ENCODE measurements around the gene FBXO27.

The FBXO27 gene

GRCh38 chr19:38985262-38985661, 47.1 kb downstream of the FBXO27 start:
- TF ChIP-seq CTCF (IDR thresholded peaks at IDR 0.05; ENCODE audit: insufficient read depth, low read length, poor library complexity, severe bottlenecking) = no peak
- no peak for DNase-seq (ENCODE audit: extremely low read depth, insufficient read length)
- Histone ChIP-seq H3K36me3 (ENCODE audit: control insufficient read depth, insufficient read depth, low read length) (no peaks in the 10 kb centered on the region), H3K4me3 (replicated peaks; ENCODE audit: low read depth, low read length) (no peak overlapping the region), H3K27me3 (replicated peaks; ENCODE audit: control insufficient read depth, insufficient read depth, low read length) (no peaks in the 10 kb centered on the region)

GRCh38 chr19:38980583-38981374, 51.6 kb downstream of the FBXO27 start:
- no peak overlapping the region for H3K4me3 ChIP-seq (replicated peaks; ENCODE audit: low read depth, low read length)
- no peak for TF ChIP-seq CTCF (IDR thresholded peaks at IDR 0.05; ENCODE audit: insufficient read depth, low read length, poor library complexity, severe bottlenecking)
- H3K27me3 ChIP-seq (replicated peaks; ENCODE audit: control insufficient read depth, insufficient read depth, low read length) = no peaks in the 10 kb centered on the region
- no peaks in the 10 kb centered on the region for H3K36me3 ChIP-seq (ENCODE audit: control insufficient read depth, insufficient read depth, low read length)
- DNase-seq (ENCODE audit: extremely low read depth, insufficient read length) = no peak

- DNase-seq (ENCODE audit: extremely low read depth, insufficient read length) = no peak
- no peaks in the 10 kb centered on the region for H3K36me3 ChIP-seq (ENCODE audit: control insufficient read depth, insufficient read depth, low read length)
- no peak for TF ChIP-seq CTCF (IDR thresholded peaks at IDR 0.05; ENCODE audit: insufficient read depth, low read length, poor library complexity, severe bottlenecking)
- no peaks in the 10 kb centered on the region for H3K27me3 ChIP-seq (replicated peaks; ENCODE audit: control insufficient read depth, insufficient read depth, low read length)
- H3K4me3 ChIP-seq (replicated peaks; ENCODE audit: low read depth, low read length) = no peak overlapping the region
Measured at GRCh38 chr19:38979812-38980211, 52.5 kb downstream of the FBXO27 start.

- H3K36me3 ChIP-seq (ENCODE audit: control insufficient read depth, insufficient read depth, low read length) = no peaks in the 10 kb centered on the region
- H3K4me3 ChIP-seq (replicated peaks; ENCODE audit: low read depth, low read length) = no peak overlapping the region
- H3K27me3 ChIP-seq (replicated peaks; ENCODE audit: control insufficient read depth, insufficient read depth, low read length) = no peaks in the 10 kb centered on the region
- TF ChIP-seq CTCF (IDR thresholded peaks at IDR 0.05; ENCODE audit: insufficient read depth, low read length, poor library complexity, severe bottlenecking) = no peak
- DNase-seq (ENCODE audit: extremely low read depth, insufficient read length) = no peak
Measured at GRCh38 chr19:38978326-38978689, 54.0 kb downstream of the FBXO27 start.

GRCh38 chr19:38977445-38978325, 54.7 kb downstream of the FBXO27 start:
- H3K36me3 ChIP-seq (ENCODE audit: control insufficient read depth, insufficient read depth, low read length) = no peaks in the 10 kb centered on the region
- no peak overlapping the region for H3K4me3 ChIP-seq (replicated peaks; ENCODE audit: low read depth, low read length)
- peak; percentile 86 for DNase-seq (ENCODE audit: extremely low read depth, insufficient read length)
- no peaks in the 10 kb centered on the region for H3K27me3 ChIP-seq (replicated peaks; ENCODE audit: control insufficient read depth, insufficient read depth, low read length)
- TF ChIP-seq CTCF (IDR thresholded peaks at IDR 0.05; ENCODE audit: insufficient read depth, low read length, poor library complexity, severe bottlenecking) = no peak
